GM21381 (cell line): Measurements from ENCODE around the gene EPSTI1.

ENCODE experiments used
- ATAC-seq: cut with Tn5 transposase; IDR thresholded peaks from one replicate; pipeline ENCODE4 v1.9.1; 2021; ENCODE audit warnings: mild to moderate bottlenecking, moderate library complexity; ENCODE audit not compliant: unreplicated experiment

Gene EPSTI1

DNA sequence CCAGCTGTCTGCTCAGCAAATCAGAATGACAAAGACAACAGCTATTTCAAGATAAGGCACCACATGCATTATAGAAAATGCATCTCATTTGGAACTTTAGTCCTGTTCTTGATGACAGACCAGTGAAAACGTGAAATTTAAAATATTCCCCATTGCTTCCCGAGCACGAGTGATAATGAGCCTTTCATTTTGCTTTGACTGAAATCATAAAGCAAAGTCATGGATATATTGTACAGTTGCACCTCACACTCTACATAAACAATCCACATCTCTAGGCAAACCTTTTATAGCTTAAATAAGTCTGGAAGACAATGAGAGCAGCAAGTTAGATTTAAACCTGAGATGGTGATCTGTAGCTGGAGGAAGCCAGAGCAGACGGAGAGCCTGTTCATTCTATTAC is 131.6 kb downstream of the EPSTI1 start:
- ATAC-seq, result no peak

- no peak for ATAC-seq
These were observed 132.3 kb downstream of the EPSTI1 start for GRCh38 chr13:42859760-42860159.

- ATAC-seq, result no peak
These were observed 136.6 kb downstream of the EPSTI1 start for GRCh38 chr13:42855410-42855809.

- ATAC-seq, result no peak
These were observed 139.9 kb downstream of the EPSTI1 start for GRCh38 chr13:42852136-42852535.

- no peak for ATAC-seq
These were observed 142.8 kb downstream of the EPSTI1 start for GRCh38 chr13:42849200-42849599.

DNA sequence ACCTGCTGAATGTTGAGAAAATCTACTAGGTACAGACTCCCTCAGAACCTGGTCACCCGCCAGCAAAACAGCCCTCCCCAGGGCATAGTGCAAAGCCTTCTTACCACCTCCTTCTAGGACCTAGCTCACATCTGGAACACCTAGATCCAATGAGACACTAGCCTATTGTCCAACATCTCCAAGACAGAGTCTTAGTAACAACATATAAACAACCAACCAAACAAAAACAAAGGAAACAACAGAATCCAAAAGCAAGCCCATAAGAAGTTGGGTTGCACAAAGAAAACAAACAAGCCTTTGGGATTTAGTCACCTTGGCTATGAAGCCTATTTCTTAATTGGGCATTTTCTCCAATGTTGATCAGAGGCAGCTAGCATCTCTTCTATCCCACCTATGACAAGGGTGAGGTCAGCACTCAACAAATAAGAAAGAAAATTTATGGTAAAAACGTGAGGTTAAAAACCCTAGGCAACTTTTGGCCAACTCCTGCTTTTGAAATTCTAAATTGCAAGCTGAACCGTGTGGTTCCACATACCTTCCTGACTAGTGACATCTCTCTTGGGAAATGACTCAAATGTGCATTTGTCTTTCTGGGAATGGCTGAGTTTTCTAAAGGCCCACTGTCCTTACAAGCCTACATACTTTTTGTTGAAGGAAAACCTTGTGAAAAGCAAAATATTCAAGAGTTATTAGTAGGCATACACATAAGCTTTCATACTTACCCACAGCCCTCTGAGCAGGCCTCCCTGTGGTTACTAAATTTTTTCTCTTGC is 144.0 kb downstream of the EPSTI1 start:
- no peak for ATAC-seq

GRCh38 chr13:42836930-42837690 is 154.9 kb downstream of the EPSTI1 start:
- no peak for ATAC-seq
